Pancreas (tissue), 10 donors: Measurements from ENCODE around the gene RASA3. TPM values are rescaled to one million over a fixed set of nuclear protein-coding genes. Genes with fewer than 3 reads are reported as not detected.

Source experiments
- ATAC-seq, 4 donors: fragments of 200-7000 bp; cut with Tn5 transposase; one replicate each; pipeline versions ENCODE4 v1.8.0 to v1.9.1; 2020; ENCODE audit warnings: mild to moderate bottlenecking in 4 of 4, moderate library complexity in 4 of 4
- DNase-seq, 6 donors: peaks; one replicate each; pipeline ENCODE4 v3.0.0-alpha.2; 2020
- FAIRE-seq: peaks from 2 replicates; lab custom pipeline; 2012; peaks lifted over from hg19 to GRCh38; lab: Jason Lieb, UNC
- H3K27ac ChIP-seq, 4 donors: fragments of 200-600 bp; sonication (generic); 1 replicate in 3 of 4; 2 replicates in 1 of 4; pipeline versions ENCODE4 v1.5.0 to v1.8.0; 2020
- H3K27me3 ChIP-seq, 4 donors: fragments of 200-600 bp; one replicate each; pipeline ENCODE4 v1.8.0; 2021
- H3K36me3 ChIP-seq, 3 donors: fragments of 200-600 bp; sonication (generic) in 1 of 3; one replicate each; pipeline versions ENCODE4 v1.5.0 to v1.8.0; 2020 to 2021
- H3K4me1 ChIP-seq, 3 donors: fragments of 200-600 bp; one replicate each; pipeline ENCODE4 v1.8.0; 2021
- H3K4me3 ChIP-seq, 4 donors: fragments of 200-600 bp; sonication (generic) in 2 of 4; one replicate each; pipeline versions ENCODE4 v1.5.0 to v1.8.0; 2020 to 2021
- H3K9me3 ChIP-seq, 4 donors: fragments of 200-600 bp; one replicate each; pipeline ENCODE4 v1.8.0; 2021
- CTCF ChIP-seq, 4 donors: fragments of 200-600 bp; sonication (generic) in 3 of 4; IDR thresholded peaks; one replicate each; pipeline versions ENCODE4 v1.5.0 to v1.8.0; 2021; ENCODE audit warnings: antibody characterized with exemption in 4 of 4
- WGBS, 2 donors: extraction: QIAGEN DNeasy Blood & Tissue Kit; methylation state at CpG; one replicate each; pipeline ENCODE4 v1.1.7; 2013; 5-methylcytosine and 5-hydroxymethylcytosine counted together
- intact Hi-C, 3 donors: fragments of 100-400 bp; cut with DNase I; formaldehyde crosslinking; loops; one replicate each; pipeline versions ENCODE4 v1.11.1 to v1.14.2; 2022
- polyA plus RNA-seq, 2 donors: library from polyadenylated mRNA; stranded (reverse); fragments of 200-250 nt; gene quantifications; one replicate each; pipeline ENCODE4 v1.2.3, GENCODE V29; 2013
- total RNA-seq, 6 donors: library from RNA; stranded (reverse); fragmentation: NEBNext Ultra II Directional in 4 of 6; extraction: Animal tissue kit (Norgen Biotek cat#: 25700) in 4 of 6; gene quantifications; one replicate each; pipeline versions ENCODE4 v1.2.1 to v1.2.4, GENCODE V29; 2021 to 2023
- donor health status: healthy with polysubstance abuse.
- donor health status: DM: no; HTN: no; CAD: no; lungs with moderate emphysema.
- donor health status: DM: no; HTN: no; CAD: no.
- donor health status: control.
- donor health status: control.
- donor health status: Bipolar disorder and iron deficiency.
- donor health status: DM: yes; HTN: yes; CAD: no.
- donor health status: DM: no; HTN: no; CAD: no.
- donor health status: DM: no; HTN: no; CAD: no.
- donor health status: DM: yes; HTN: yes; CAD: no.

The RASA3 gene
- total and polyA plus RNA-seq, 8 donors, result 5.7 to 11.2 (median 9.1) TPM

DNA sequence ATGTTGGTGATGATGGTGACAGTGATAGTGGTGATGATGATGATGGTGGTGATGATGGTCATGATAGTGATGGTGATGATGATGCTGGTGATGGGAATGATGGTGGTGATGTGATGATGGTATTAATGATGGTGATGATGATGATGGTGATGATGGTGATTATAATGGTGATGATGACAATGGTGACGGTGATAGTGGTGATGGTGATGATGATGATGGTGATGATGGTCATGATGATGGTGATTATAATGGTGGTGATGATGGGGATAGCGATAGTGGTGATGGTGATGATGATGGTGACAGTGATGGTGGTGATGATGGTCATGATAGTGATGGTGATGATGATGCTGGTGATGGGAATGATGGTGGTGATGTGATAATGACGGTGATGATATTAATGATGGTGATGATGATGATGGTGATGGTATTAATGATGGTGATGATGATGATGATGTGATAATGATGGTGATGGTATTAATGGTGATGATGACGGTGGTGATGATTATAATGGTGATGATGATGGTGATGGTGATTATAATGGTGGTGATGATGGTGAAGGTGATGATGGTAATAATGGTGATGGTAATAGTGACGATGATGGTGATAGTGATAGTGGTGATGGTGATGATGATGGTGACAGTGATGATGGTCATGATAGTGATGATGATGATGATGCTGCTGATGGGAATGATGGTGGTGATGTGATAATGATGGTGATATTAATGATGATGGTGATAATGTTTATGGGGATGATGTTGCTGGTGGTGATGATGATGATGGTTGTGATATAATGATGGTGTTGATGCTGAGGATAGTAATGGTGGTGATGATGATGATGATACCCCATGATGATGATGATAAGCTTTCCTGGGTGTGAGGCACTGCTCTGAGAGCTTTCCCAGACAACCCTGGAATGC lies 166.2 kb downstream of the RASA3 start:
- Histone ChIP-seq H3K4me1 (peaks cover 20 to 31% (median 29%) of the 10 kb centered on the region in 3 donors), H3K27ac (no peak overlapping the region), H3K9me3 (no peaks in the 10 kb centered on the region), H3K27me3 (no peaks in the 10 kb centered on the region), H3K36me3 (no peaks in the 10 kb centered on the region), H3K4me3 (no peak overlapping the region)
- no peak for FAIRE-seq
- intact Hi-C loops, result no loop called here
- no peak for DNase-seq
- ATAC-seq, result no peak
- no peak for TF ChIP-seq CTCF (IDR thresholded peaks at IDR 0.05)
- WGBS, 2 donors, result 97 to 98% methylated on average over 5 of the region's 5 CpGs

GRCh38 chr13:113965383-113965874 lies 167.0 kb downstream of the RASA3 start:
- intact Hi-C loops, result no loop called here
- TF ChIP-seq CTCF (IDR thresholded peaks at IDR 0.05), result no peak

DNA sequence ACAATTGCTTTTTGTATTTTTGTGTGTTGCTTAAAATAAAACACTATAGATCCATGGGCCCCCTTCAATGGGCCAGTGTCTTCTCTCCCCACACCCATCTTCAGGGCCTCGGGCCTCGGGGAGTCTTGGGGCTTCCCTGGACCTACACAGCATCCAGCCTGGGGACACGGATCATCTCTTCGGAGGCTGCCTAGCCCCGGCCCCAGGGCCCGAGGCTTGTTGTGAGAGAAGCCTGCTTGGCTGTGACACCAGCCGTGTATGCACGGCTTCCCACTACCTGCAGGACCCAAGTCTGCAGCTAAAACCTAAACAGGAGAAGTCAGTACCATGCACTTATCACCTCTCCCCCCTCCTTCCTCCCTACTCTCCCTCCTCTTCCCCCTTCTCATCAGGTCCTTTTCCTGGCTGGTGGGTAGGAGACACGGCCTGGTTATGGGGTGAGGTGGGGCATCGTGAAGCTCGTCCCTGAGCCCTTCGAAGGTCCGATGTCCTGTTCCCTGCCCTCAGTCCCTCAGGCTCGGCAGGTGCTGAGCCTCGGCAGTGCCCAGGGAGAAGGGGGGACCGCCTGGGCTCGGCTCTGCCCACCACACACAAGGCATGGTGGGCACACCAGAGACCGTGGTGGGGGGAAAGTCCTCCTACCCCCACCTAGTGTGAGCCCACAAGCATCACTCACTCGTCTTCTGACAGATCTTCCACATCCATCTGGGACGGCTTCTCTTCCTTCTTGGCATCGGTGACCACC lies 168.0 kb downstream of the RASA3 start:
- FAIRE-seq (no peak), ATAC-seq (no peak), DNase-seq (peak in 3 of 6 donors; percentile 18 to 46 (median 40))
- Histone ChIP-seq H3K4me1 (peaks cover 12 to 23% (median 23%) of the 10 kb centered on the region in 3 donors), H3K4me3 (no peak overlapping the region), H3K9me3 (no peaks in the 10 kb centered on the region), H3K36me3 (no peaks in the 10 kb centered on the region), H3K27ac (no peak overlapping the region), H3K27me3 (no peaks in the 10 kb centered on the region)
- 92 to 96% methylated on average over 20 to 21 of the region's 21 CpGs for WGBS, 2 donors
- intact Hi-C loops, result no loop called here
- TF ChIP-seq CTCF (IDR thresholded peaks at IDR 0.05), result no peak

More at GRCh38 chr13:113965383-113965874, 167.0 kb downstream of the RASA3 start:
- no peak overlapping the region for H3K27ac ChIP-seq
- no peak overlapping the region for H3K4me3 ChIP-seq
- no peaks in the 10 kb centered on the region for H3K36me3 ChIP-seq
- WGBS, 2 donors, result 96 to 97% methylated on average over 2 of the region's 2 CpGs
- H3K9me3 ChIP-seq, result no peaks in the 10 kb centered on the region
- ATAC-seq (no peak), FAIRE-seq (no peak), DNase-seq (no peak)
- H3K4me1 ChIP-seq, result peaks cover 13 to 27% (median 26%) of the 10 kb centered on the region in 3 donors
- H3K27me3 ChIP-seq, result no peaks in the 10 kb centered on the region

DNA sequence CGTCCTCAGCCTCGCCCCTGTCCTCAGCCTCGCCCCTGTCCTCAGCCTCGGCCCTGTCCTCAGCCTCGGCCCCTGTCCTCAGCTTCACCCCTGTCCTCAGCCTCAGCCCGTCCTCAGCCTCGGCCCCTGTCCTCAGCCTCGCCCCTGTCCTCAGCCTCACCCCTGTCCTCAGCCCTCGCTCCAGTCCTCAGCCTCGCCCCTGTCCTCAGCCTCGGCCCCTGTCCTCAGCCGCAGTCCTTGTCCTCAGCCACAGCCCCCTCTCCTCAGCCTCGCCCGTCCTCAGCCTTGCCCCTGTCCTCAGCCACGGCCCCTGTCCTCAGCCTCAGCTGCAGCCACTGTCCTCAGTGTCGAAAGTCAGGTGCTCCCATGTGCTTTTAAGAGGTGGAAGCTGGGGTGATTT lies 169.0 kb downstream of the RASA3 start:
- H3K9me3 ChIP-seq, result no peaks in the 10 kb centered on the region
- TF ChIP-seq CTCF (IDR thresholded peaks at IDR 0.05), result no peak
- peak in 3 of 6 donors; percentile 28 to 55 (median 29) for DNase-seq
- peaks cover 10 to 13% (median 12%) of the 10 kb centered on the region in 3 donors for H3K4me1 ChIP-seq
- no peak overlapping the region for H3K4me3 ChIP-seq
- no peak for FAIRE-seq
- H3K27me3 ChIP-seq, result no peaks in the 10 kb centered on the region
- no peaks in the 10 kb centered on the region for H3K36me3 ChIP-seq
- 94 to 99% methylated on average over 16 of the region's 16 CpGs for WGBS, 2 donors
- H3K27ac ChIP-seq, result no peak overlapping the region
- intact Hi-C loops, result no loop called here
- no peak for ATAC-seq
